MCF 10A (cell line): Measurements from ENCODE around the gene ARHGAP45. TPM values are rescaled to one million over a fixed set of nuclear protein-coding genes. Genes with fewer than 3 reads are reported as not detected.

Source experiments
- BruUV-seq: library from RNA; stranded (reverse); fragments of 400-500 nt; replicated peaks from 2 replicates; lab custom pipeline; 2021; lab: Mats Ljungman, UMichigan
- CTCF ChIA-PET: fragments of 300-600 bp; sonication (Branson Sonifier 250); formaldehyde crosslinking; extraction: SDS; loops from one replicate; lab custom pipeline; 2021; ENCODE audit warnings: antibody characterized with exemption, inconsistent platforms; lab: Yijun Ruan, JAX
- POLR2A ChIA-PET: fragments of 300-600, 350-650 bp; sonication (Branson Sonifier 250); formaldehyde crosslinking; extraction: SDS; loops from one replicate; lab custom pipeline; 2020; ENCODE audit warnings: antibody characterized with exemption, inconsistent platforms; lab: Yijun Ruan, JAX
- DNase-seq: peaks from one replicate; pipeline ENCODE4 v3.0.0-alpha.2; 2018; ENCODE audit not compliant: unreplicated experiment
- H3K27ac Mint-ChIP-seq: one replicate; pipeline ENCODE4 v1.8.0; 2022; ENCODE audit warnings: mild to moderate bottlenecking, low read depth, mixed read lengths; ENCODE audit not compliant: unreplicated experiment
- H3K27me3 Mint-ChIP-seq: one replicate; pipeline ENCODE4 v1.8.0; 2022; ENCODE audit warnings: mixed read lengths; ENCODE audit not compliant: insufficient read depth, unreplicated experiment
- H3K36me3 Mint-ChIP-seq: one replicate; pipeline ENCODE4 v1.8.0; 2022; ENCODE audit warnings: mild to moderate bottlenecking, moderate library complexity, mixed read lengths; ENCODE audit not compliant: insufficient read depth, unreplicated experiment
- H3K4me1 Mint-ChIP-seq: one replicate; pipeline ENCODE4 v1.8.0; 2022; ENCODE audit warnings: mixed read lengths; ENCODE audit not compliant: insufficient read depth, unreplicated experiment
- H3K4me3 Mint-ChIP-seq: one replicate; pipeline ENCODE4 v1.8.0; 2022; ENCODE audit warnings: mild to moderate bottlenecking, moderate library complexity, mixed read lengths; ENCODE audit not compliant: unreplicated experiment
- H3K9me3 Mint-ChIP-seq: one replicate; pipeline ENCODE4 v1.8.0; 2022; ENCODE audit warnings: mixed read lengths; ENCODE audit not compliant: unreplicated experiment
- intact Hi-C: fragments of 100-400 bp; cut with micrococcal nuclease; formaldehyde crosslinking; loops from 2 replicates; pipeline ENCODE4 v1.14.1; 2022
- total RNA-seq: library from RNA; stranded (reverse); gene quantifications from 2 replicates; pipeline ENCODE4 v1.2.3, GENCODE V29; 2022
- TF ChIP-seq, protein P1 (sequence below): fragments of 200-600 bp; IDR thresholded peaks from one replicate; pipeline ENCODE4 v1.8.0; 2022; ENCODE audit warnings: antibody characterized with exemption, mild to moderate bottlenecking; ENCODE audit not compliant: unreplicated experiment

ARHGAP45 gene
- total RNA-seq, 1 experiment from 2014 or later: 15.3 TPM

DNA sequence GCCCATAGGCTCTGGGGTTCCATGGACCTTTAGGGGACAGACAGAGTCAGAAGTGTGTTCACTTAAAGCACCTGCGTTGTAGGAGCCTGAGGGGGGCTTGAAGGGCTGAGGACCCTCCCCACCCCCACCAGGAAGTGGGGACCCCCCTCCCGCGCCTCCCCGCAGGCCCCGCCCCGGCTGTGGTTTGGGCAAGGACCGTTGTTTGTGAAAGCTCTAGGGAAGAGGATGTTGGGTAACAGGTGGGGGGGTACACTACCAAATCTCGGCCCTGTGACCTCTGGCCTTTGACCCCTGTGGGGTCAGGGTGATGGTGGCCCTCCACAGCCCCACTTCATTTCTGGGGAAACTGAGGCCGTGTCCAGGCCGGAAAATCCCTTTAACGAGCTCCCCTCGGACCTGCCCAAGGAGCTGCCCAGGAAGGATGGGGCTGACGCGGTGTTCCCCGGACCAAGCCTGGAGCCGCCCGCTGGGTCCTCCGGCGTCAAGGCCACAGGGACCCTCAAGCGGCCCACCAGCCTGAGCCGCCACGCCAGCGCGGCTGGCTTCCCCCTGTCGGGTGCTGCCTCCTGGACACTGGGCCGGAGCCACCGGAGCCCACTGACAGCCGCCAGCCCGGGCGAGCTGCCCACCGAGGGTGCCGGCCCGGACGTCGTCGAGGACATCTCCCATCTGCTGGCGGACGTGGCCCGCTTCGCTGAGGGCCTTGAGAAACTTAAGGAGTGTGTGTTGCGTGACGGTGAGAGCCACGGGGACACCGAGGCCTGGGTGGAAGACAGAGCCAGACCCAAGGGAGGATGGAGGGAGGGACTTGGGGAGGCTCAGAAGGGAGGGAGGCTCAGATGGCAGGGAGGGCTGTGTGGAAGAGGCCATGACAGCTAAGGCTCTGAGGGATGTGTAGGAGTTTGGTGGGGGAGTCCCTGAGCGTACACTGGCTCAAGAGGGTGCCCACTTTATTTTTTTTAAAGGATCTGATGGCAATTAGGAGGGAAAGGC lies 1.3 kb downstream of the ARHGAP45 start:
- peak overlapping the region; percentile 59 for H3K27ac Mint-ChIP-seq
- H3K27me3 Mint-ChIP-seq: no peaks in the 10 kb centered on the region
- DNase-seq: no peak
- peaks cover 6% of the 10 kb centered on the region for H3K36me3 Mint-ChIP-seq
- BruUV-seq: no TSS peak
- H3K4me1 Mint-ChIP-seq: peaks cover 23% of the 10 kb centered on the region
- TF ChIP-seq, protein P1, sequence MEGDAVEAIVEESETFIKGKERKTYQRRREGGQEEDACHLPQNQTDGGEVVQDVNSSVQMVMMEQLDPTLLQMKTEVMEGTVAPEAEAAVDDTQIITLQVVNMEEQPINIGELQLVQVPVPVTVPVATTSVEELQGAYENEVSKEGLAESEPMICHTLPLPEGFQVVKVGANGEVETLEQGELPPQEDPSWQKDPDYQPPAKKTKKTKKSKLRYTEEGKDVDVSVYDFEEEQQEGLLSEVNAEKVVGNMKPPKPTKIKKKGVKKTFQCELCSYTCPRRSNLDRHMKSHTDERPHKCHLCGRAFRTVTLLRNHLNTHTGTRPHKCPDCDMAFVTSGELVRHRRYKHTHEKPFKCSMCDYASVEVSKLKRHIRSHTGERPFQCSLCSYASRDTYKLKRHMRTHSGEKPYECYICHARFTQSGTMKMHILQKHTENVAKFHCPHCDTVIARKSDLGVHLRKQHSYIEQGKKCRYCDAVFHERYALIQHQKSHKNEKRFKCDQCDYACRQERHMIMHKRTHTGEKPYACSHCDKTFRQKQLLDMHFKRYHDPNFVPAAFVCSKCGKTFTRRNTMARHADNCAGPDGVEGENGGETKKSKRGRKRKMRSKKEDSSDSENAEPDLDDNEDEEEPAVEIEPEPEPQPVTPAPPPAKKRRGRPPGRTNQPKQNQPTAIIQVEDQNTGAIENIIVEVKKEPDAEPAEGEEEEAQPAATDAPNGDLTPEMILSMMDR: no peak
- no peaks in the 10 kb centered on the region for H3K9me3 Mint-ChIP-seq
- peak overlapping the region; percentile 72 for H3K4me3 Mint-ChIP-seq
- intact Hi-C loops: loop anchor here (5.0 kb wide), 1 partner anchor 34 kb away; the partner anchor contains the start of gene GPX4
- ChIA-PET POLR2A (interaction anchor here (0.7 to 4.8 kb wide), 6 partner anchors 17 to 201 kb away, joined by 3 to 31 read pairs (median 9); partner anchors contain the start of genes CIRBP, CNN2 and GPX4), CTCF (interaction anchor here (0.8 kb wide), 1 partner anchor 35 kb away, joined by 3 read pairs; no protein-coding TSS in a partner anchor)

DNA sequence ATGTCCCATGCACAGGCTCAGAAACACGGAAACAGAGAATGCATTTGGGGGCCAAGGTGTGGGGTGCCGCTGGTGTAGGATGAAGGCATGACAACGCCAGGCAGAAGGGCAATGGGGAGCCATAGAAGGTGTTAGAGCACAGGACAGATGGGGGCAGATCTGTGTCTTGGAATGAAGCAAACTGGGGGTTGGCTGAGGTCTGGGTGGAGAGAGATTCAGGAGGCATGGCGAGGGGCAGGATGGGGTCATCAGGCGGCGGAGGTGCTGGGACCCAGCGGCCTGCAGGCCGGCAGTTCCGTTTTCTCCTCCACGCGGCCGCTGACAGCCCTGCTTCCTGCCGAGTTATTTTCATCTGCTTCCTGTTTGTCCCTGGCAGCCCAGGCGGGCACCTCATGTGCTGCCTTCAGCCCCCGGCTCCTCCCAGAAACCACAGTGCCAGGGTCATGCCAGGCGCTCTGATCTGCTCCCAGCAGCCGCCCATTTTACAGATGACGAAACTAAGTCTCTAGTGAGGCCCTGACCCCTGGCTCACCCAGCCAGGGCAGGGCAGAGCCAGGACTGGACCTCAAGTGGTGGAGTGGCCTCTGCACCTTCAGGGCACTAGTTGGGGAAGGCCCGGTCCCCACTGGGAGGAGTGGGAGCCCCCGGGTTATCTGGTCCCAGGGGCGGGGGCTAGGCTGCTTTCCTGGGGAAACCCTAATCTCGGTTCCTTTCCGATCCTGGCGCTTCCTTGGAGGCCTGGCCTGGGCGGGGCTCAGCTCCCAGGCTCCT lies 2.2 kb downstream of the ARHGAP45 start:
- intact Hi-C loops: loop anchor here (5.0 kb wide), 1 partner anchor 33 kb away; the partner anchor contains the start of gene GPX4
- TF ChIP-seq, protein P1: no peak
- Mint-ChIP-seq H3K4me1 (peaks cover 23% of the 10 kb centered on the region), H3K9me3 (no peaks in the 10 kb centered on the region), H3K4me3 (no peak overlapping the region), H3K36me3 (peaks cover 6% of the 10 kb centered on the region), H3K27ac (peak overlapping the region; percentile 59), H3K27me3 (no peaks in the 10 kb centered on the region)
- ChIA-PET POLR2A (no interaction called here), CTCF (no interaction called here)
- DNase-seq: peak; percentile 39
- no TSS peak for BruUV-seq

DNA sequence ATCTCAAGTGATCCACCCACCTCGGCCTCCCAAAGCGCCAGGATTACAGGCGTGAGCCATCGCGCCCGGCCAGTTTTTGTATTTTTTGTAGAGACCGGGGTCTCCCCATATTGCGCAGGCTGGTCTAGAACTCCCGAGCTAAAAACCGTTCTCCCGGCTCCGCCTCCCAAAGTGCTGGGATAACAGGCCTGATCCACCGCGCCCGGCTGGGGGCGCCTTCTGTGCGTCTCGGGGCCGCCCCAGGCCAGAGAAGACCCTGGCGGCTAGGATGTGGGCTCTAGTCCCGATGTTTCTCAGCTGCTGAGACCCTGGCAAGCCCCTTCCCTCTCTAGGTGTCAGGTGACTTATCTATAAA lies 3.6 kb downstream of the ARHGAP45 start:
- Mint-ChIP-seq H3K4me1 (peaks cover 16% of the 10 kb centered on the region), H3K27me3 (no peaks in the 10 kb centered on the region), H3K27ac (no peak overlapping the region), H3K4me3 (no peak overlapping the region), H3K36me3 (peaks cover 6% of the 10 kb centered on the region), H3K9me3 (no peaks in the 10 kb centered on the region)
- no peak for DNase-seq
- no TSS peak for BruUV-seq
- intact Hi-C loops: no loop called here
- ChIA-PET POLR2A (interaction anchor here (0.5 kb wide), 1 partner anchor 1022 kb away, joined by 3 read pairs; no protein-coding TSS in a partner anchor), CTCF (interaction anchor here (0.6 kb wide), 1 partner anchor 13 kb away, joined by 3 read pairs; no protein-coding TSS in a partner anchor)
- TF ChIP-seq, protein P1: no peak
